ENCODE measurements around the gene TNFAIP8.

DNA sequence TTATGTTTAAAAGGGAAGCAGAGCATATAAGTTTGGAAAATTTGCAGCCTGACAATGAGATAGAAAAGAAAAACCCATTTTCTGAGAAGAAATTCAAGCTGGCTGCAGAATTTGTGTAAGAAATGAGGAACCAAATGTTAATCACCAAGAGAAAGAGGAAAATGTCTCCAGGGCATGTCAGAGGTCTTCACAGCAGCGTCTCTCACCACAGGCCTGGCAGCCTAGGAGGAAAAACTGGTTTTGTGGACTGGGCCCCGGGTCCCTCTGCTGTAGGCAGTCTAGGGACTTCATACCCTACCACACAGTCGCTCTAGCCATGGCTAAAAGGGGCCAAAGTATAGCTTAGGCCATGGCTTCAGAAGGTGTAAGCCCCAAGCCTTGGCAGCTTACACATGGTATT, 64.3 kb downstream of the TNFAIP8 start:
- TF ChIP-seq, protein P1, sequence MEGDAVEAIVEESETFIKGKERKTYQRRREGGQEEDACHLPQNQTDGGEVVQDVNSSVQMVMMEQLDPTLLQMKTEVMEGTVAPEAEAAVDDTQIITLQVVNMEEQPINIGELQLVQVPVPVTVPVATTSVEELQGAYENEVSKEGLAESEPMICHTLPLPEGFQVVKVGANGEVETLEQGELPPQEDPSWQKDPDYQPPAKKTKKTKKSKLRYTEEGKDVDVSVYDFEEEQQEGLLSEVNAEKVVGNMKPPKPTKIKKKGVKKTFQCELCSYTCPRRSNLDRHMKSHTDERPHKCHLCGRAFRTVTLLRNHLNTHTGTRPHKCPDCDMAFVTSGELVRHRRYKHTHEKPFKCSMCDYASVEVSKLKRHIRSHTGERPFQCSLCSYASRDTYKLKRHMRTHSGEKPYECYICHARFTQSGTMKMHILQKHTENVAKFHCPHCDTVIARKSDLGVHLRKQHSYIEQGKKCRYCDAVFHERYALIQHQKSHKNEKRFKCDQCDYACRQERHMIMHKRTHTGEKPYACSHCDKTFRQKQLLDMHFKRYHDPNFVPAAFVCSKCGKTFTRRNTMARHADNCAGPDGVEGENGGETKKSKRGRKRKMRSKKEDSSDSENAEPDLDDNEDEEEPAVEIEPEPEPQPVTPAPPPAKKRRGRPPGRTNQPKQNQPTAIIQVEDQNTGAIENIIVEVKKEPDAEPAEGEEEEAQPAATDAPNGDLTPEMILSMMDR (IDR thresholded peaks at IDR 0.05), result no peak
- TF ChIP-seq POLR2A (IDR thresholded peaks at IDR 0.05), result no peak

Measured in heart left ventricle (tissue), 13 donors.